Thoracic aorta (tissue), 2 donors: Measurements from ENCODE around the gene RFFL. TPM values are rescaled to one million over a fixed set of nuclear protein-coding genes. Genes with fewer than 3 reads are reported as not detected.
"Not testable (repeated sequence)": the region's sequence is repeated elsewhere in the genome, so short reads cannot be mapped to it uniquely, and the experiment has no call there.

Experiments used
- ATAC-seq: fragments of 150-250 bp; one replicate; pipeline ENCODE4 v1.8.0; 2017; ENCODE audit warnings: low read depth; ENCODE audit not compliant: insufficient number of reproducible peaks, low FRiP score
- DNase-seq: peaks from one replicate; pipeline ENCODE4 v3.0.0-alpha.2; 2020; ENCODE audit warnings: low spot score
- H3K27ac ChIP-seq, 2 donors: fragments of 200-600 bp; sonication (generic); 1 replicate in 1 of 2; 2 replicates in 1 of 2; pipeline ENCODE4 v1.5.1; 2016; ENCODE audit warnings: mild to moderate bottlenecking in 2 of 2, moderate library complexity in 2 of 2
- H3K27me3 ChIP-seq: fragments of 200-600 bp; sonication (generic); replicated peaks from 2 replicates; pipeline ENCODE4 v1.6.0; 2016; ENCODE audit warnings: mild to moderate bottlenecking; ENCODE audit not compliant: insufficient read depth
- H3K36me3 ChIP-seq: fragments of 200-600 bp; sonication (generic); one replicate; pipeline ENCODE4 v1.5.1; 2016
- H3K4me1 ChIP-seq, 2 donors: fragments of 200-600 bp; sonication (generic); 1 replicate in 1 of 2; 2 replicates in 1 of 2; pipeline versions ENCODE4 v1.5.1 to v1.6.0; 2016; ENCODE audit warnings: low read depth in 2 of 2, mild to moderate bottlenecking in 1 of 2; ENCODE audit not compliant: control insufficient read depth in 1 of 2
- H3K4me3 ChIP-seq: fragments of 200-600 bp; sonication (generic); 2 replicates; pipeline ENCODE4 v1.5.1; 2016; ENCODE audit warnings: mild to moderate bottlenecking
- H3K9me3 ChIP-seq: fragments of 200-600 bp; sonication (generic); 2 replicates; pipeline ENCODE4 v1.5.1; 2016
- CTCF ChIP-seq: fragments of 200-600 bp; sonication (generic); IDR thresholded peaks from one replicate; pipeline ENCODE4 v1.5.1; 2019; ENCODE audit warnings: antibody characterized with exemption
- total RNA-seq, 2 donors: library from RNA; depleted of rRNA; stranded (reverse); fragments of >200 nt; gene quantifications; one replicate each; pipeline versions ENCODE4 v1.1.0 to v1.2.3, GENCODE V29; 2016

The RFFL gene
- total RNA-seq, 2 donors from 2014 or later: 22.0 to 30.9 TPM

DNA sequence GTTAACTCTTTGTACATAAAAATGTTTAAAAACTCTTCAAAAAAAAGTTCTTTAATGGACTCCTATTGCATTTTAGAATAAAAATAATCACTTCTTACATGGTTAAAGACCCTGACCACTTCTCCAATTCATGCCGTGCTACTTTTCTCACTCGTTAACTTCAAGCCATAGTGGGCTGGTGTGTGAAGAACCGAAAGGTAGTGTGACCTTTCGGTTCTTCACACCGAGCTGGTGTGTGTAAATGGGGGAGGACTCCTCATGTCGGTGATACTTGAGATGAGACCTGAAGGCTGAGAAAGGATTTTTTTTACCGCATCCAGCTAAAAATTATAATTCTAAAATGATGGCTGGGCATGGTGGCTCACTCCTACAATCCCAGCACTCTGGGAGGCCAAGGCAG, 22.1 kb downstream of the RFFL start:
- Histone ChIP-seq H3K27ac (no peak overlapping the region), H3K36me3 (no peaks in the 10 kb centered on the region), H3K4me3 (no peak overlapping the region), H3K27me3 (no peaks in the 10 kb centered on the region), H3K4me1 (no peaks in the 10 kb centered on the region), H3K9me3 (no peaks in the 10 kb centered on the region)
- ATAC-seq: no peak
- DNase-seq: no peak
- no peak for TF ChIP-seq CTCF

DNA sequence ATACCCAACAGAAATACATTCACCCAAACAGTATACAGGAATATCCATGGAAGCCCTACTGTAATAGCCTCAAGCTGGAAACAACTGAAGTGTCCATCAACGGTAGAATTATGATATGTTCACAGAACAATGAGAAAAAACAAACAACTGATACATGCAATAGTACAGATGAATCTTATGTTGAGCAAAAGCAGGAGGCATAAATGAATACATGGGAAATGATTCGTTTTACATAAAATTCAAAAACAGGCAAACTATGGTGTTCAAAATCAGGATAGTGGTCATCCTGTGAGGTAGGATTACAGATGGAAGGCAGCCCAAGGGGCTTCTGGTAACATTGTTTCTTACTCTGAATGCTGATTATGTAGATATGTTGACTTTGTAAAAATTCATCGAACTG, 25.1 kb downstream of the RFFL start:
- DNase-seq: no peak
- ATAC-seq: no peak
- Histone ChIP-seq H3K27ac (no peak overlapping the region), H3K36me3 (no peaks in the 10 kb centered on the region), H3K9me3 (no peaks in the 10 kb centered on the region), H3K4me1 (no peaks in the 10 kb centered on the region), H3K4me3 (no peak overlapping the region), H3K27me3 (no peaks in the 10 kb centered on the region)
- TF ChIP-seq CTCF: no peak

- DNase-seq: no peak
- no peaks in the 10 kb centered on the region for H3K36me3 ChIP-seq
- H3K27me3 ChIP-seq: no peaks in the 10 kb centered on the region
- H3K4me3 ChIP-seq: no peak overlapping the region
- no peaks in the 10 kb centered on the region for H3K4me1 ChIP-seq
- no peaks in the 10 kb centered on the region for H3K9me3 ChIP-seq
- H3K27ac ChIP-seq: no peak overlapping the region
- no peak for ATAC-seq
- no peak for TF ChIP-seq CTCF
Observed at GRCh38 chr17:35030780-35031179, 32.7 kb downstream of the RFFL start.

DNA sequence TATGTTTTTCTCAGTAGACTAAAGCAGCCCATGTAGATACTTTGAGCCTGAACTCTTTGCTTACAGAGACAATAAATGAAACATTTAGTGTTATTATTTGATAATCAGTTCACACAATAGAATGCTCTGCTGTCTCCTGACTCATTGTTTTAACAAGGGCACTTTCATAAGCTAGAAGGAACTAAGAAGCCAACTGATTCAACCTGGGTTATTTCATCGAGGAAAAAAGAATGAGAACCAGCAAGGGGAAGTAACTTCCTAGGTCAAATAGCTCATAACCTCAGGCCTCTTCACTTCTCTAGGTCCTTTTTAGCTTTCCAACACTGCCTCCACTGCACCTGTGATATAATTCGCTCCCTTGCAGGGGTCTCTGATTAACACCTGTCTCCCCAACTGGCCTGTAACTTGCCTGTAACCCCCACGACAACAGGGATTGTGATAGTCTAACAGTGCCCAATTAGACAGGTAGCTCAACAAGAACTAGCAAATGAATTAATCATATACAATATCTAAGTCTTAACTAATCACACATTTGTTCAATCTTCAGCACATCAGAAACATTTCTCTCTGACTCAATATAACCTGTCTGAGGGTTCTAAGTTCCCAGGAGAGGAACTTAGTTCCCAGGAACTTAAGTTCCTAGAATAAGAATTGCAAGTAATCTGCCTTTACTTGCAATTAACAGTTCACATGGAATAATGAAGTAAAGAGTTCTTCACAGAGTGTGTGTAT, 34.8 kb downstream of the RFFL start:
- DNase-seq (no peak), ATAC-seq (no peak)
- H3K36me3 ChIP-seq: no peaks in the 10 kb centered on the region
- H3K27me3 ChIP-seq: no peaks in the 10 kb centered on the region
- no peak overlapping the region for H3K27ac ChIP-seq
- no peak for TF ChIP-seq CTCF
- no peak overlapping the region for H3K4me3 ChIP-seq
- no peaks in the 10 kb centered on the region for H3K4me1 ChIP-seq
- no peaks in the 10 kb centered on the region for H3K9me3 ChIP-seq

- H3K27me3 ChIP-seq, H3K9me3 ChIP-seq, H3K4me1 ChIP-seq, H3K4me3 ChIP-seq, H3K36me3 ChIP-seq, H3K27ac ChIP-seq, DNase-seq, ATAC-seq: not testable (repeated sequence)
Observed at GRCh38 chr17:35028097-35028496, 35.4 kb downstream of the RFFL start.

GRCh38 chr17:35025541-35025940, 38.0 kb downstream of the RFFL start:
- TF ChIP-seq CTCF: no peak
- no peak for DNase-seq
- Histone ChIP-seq H3K4me1 (peaks cover 17 to 21% of the 10 kb centered on the region in 2 donors), H3K36me3 (no peaks in the 10 kb centered on the region), H3K27ac (no peak overlapping the region), H3K27me3 (no peaks in the 10 kb centered on the region), H3K9me3 (no peaks in the 10 kb centered on the region), H3K4me3 (no peak overlapping the region)
- no peak for ATAC-seq
